Inflammatory macrophage treated with lipopolysaccharide for 4 hours (primary cell): ENCODE data around the gene OR2AJ1.

ENCODE experiments used
- DNase-seq: peaks from one replicate; pipeline ENCODE4 v3.0.0-alpha.2; 2020

Gene OR2AJ1

GRCh38 chr1:247924868-247925267, at the start of gene OR2AJ1:
TSS of gene OR2AJ1 (plus strand) at chr1:247924889. CDS start at chr1:247933769, 8,880 bp downstream.
- DNase-seq = no peak

GRCh38 chr1:247883346-247883745, 41.3 kb upstream of the OR2AJ1 start:
- DNase-seq = no peak

GRCh38 chr1:247884797-247885413, 39.8 kb upstream of the OR2AJ1 start:
- peak; percentile 15 for DNase-seq

- DNase-seq = no peak
Observed at GRCh38 chr1:247895163-247895637, 29.5 kb upstream of the OR2AJ1 start, which contains the start of gene OR2W3. TSS of gene OR2W3 (plus strand) at chr1:247895587. CDS start at chr1:247895587, 0 bp downstream.

- no peak for DNase-seq
Observed at GRCh38 chr1:247895976-247896375, 28.7 kb upstream of the OR2AJ1 start.

GRCh38 chr1:247904122-247904521, 20.6 kb upstream of the OR2AJ1 start:
- no peak for DNase-seq

- no peak for DNase-seq
Observed at GRCh38 chr1:247905181-247905580, 19.5 kb upstream of the OR2AJ1 start.

GRCh38 chr1:247905910-247906503, 18.7 kb upstream of the OR2AJ1 start:
- DNase-seq = no peak

- peak; percentile 80 for DNase-seq
Observed at GRCh38 chr1:247906504-247907047, 18.1 kb upstream of the OR2AJ1 start.

GRCh38 chr1:247908766-247909165, 15.9 kb upstream of the OR2AJ1 start:
- no peak for DNase-seq

- no peak for DNase-seq
Observed at GRCh38 chr1:247913786-247914185, 10.9 kb upstream of the OR2AJ1 start.

GRCh38 chr1:247914941-247915662, 9.6 kb upstream of the OR2AJ1 start:
- DNase-seq = no peak

GRCh38 chr1:247919952-247920351, 4.7 kb upstream of the OR2AJ1 start, which contains the start of gene OR2T8:
TSS of gene OR2T8 (plus strand) at chr1:247920252. CDS start at chr1:247921018, 766 bp downstream.
- no peak for DNase-seq

GRCh38 chr1:247923941-247924340, 748 bp upstream of the OR2AJ1 start:
- DNase-seq = no peak

- DNase-seq = no peak
Observed at GRCh38 chr1:247933989-247934388, 9.3 kb downstream of the OR2AJ1 start.

GRCh38 chr1:247935781-247936180, 11.1 kb downstream of the OR2AJ1 start:
- no peak for DNase-seq

GRCh38 chr1:247936415-247936814, 11.7 kb downstream of the OR2AJ1 start:
- DNase-seq = no peak

GRCh38 chr1:247936965-247937734, 12.5 kb downstream of the OR2AJ1 start:
- DNase-seq = peak; percentile 90

GRCh38 chr1:247942624-247943023, 17.9 kb downstream of the OR2AJ1 start:
- DNase-seq = no peak

GRCh38 chr1:247948558-247948957, 23.9 kb downstream of the OR2AJ1 start, which contains the start of gene OR2L8:
TSS of gene OR2L8 (plus strand) at chr1:247948858. CDS start at chr1:247948858, 0 bp downstream.
- DNase-seq = no peak

- no peak for DNase-seq
Observed at GRCh38 chr1:247953408-247953807, 28.7 kb downstream of the OR2AJ1 start.

- DNase-seq = no peak
Observed at GRCh38 chr1:247961791-247962190, 37.1 kb downstream of the OR2AJ1 start.
